Left renal pelvis (tissue), 4 donors: ENCODE data around the gene ENSA. TPM values are rescaled to one million over a fixed set of nuclear protein-coding genes. Genes with fewer than 3 reads are reported as not detected.
"Not testable (repeated sequence)": the region's sequence is repeated elsewhere in the genome, so short reads cannot be mapped to it uniquely, and the experiment has no call there.

ENCODE experiments used
- DNase-seq, 4 donors: peaks; one replicate each; pipeline ENCODE4 v3.0.0-alpha.2; 2013; ENCODE audit warnings: low read depth in 4 of 4, low spot score in 3 of 4
- polyA plus RNA-seq, 4 donors: library from polyadenylated mRNA; unstranded; fragments of 120-200 nt; gene quantifications; one replicate each; pipeline ENCODE4 v1.2.1, GENCODE V29; 2013; ENCODE audit not compliant: insufficient read length in 4 of 4

The ENSA gene
- polyA plus RNA-seq, 4 donors, result 172 to 241 (median 222) TPM

- DNase-seq, result not testable (repeated sequence)
Measured at GRCh38 chr1:150581962-150582361, 47.5 kb downstream of the ENSA start.

GRCh38 chr1:150581437-150581836, 48.0 kb downstream of the ENSA start:
- DNase-seq, result not testable (repeated sequence)

GRCh38 chr1:150580966-150581365, 48.4 kb downstream of the ENSA start:
- DNase-seq, result not testable (repeated sequence)

- DNase-seq, result no peak
Measured at GRCh38 chr1:150579945-150580642, 49.3 kb downstream of the ENSA start.

- DNase-seq, result peak; percentile 85 to 91 (median 88)
Measured at GRCh38 chr1:150579110-150579944, 50.1 kb downstream of the ENSA start, which contains the start of gene MCL1. TSS of gene MCL1 (minus strand) at chr1:150579610. CDS start at chr1:150579530, 80 bp downstream.

- DNase-seq, result no peak
Measured at GRCh38 chr1:150578272-150579109, 50.9 kb downstream of the ENSA start.

GRCh38 chr1:150577557-150578271, 51.7 kb downstream of the ENSA start:
- no peak for DNase-seq

GRCh38 chr1:150576794-150577556, 52.4 kb downstream of the ENSA start:
- DNase-seq, result no peak

GRCh38 chr1:150576367-150576711, 53.1 kb downstream of the ENSA start:
- no peak for DNase-seq

GRCh38 chr1:150575518-150576366, 53.7 kb downstream of the ENSA start:
- no peak for DNase-seq

GRCh38 chr1:150575072-150575489, 54.3 kb downstream of the ENSA start:
- DNase-seq, result no peak

- DNase-seq, result no peak
Measured at GRCh38 chr1:150574260-150575071, 54.9 kb downstream of the ENSA start.

- not testable (repeated sequence) for DNase-seq
Measured at GRCh38 chr1:150573648-150574071, 55.8 kb downstream of the ENSA start.

GRCh38 chr1:150572918-150573647, 56.3 kb downstream of the ENSA start:
- DNase-seq, result no peak
